GM19023 (cell line): ENCODE results near the gene LRIT1.

Experiments used
- ATAC-seq: cut with Tn5 transposase; IDR thresholded peaks from one replicate; pipeline ENCODE4 v1.9.1; 2021; ENCODE audit warnings: mild to moderate bottlenecking, moderate library complexity; ENCODE audit not compliant: unreplicated experiment

Gene LRIT1

DNA sequence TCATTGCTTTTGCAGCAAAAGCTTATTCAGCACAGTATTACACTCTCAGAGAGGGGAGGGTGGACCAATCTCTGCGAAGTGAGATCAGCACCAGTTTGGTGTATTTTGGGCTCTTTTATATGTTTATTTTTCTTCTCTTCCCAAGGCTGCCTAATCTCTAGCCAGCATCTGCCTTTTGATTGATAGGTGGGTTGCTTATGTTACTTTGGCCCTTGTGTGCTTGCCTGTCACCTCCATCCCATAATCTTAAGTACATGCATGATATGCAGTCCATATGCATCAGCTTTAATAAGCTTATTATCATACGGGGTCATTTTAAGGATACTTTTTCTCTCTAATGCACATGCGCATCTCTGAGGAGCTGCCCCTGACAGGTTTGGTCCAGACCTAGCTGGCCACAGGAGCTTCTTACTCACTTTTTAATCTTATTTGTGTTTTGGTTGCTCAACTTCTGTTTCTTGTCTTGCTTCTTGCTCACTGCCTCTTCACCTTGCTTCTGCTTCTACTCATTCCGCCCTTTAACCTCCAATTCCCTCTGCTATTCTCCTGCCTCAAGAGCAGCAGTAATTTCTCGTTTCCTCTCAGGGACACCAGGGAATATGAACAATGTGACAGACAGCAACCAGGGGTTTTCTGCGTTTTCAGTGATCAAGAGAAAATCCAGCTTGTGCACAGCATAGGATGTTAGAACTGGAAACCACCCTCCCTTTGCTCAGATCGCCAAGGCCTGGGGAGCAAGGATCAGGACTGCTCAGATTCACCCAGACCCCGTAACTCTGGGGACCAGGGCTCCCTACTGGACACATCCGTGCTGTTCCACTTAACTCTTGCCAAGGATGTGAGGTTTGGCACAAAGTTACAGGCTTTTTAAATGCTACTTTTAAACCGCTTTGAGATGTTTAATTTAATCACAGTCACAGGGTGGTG is 13.5 kb upstream of the LRIT1 start:
- ATAC-seq, result no peak

DNA sequence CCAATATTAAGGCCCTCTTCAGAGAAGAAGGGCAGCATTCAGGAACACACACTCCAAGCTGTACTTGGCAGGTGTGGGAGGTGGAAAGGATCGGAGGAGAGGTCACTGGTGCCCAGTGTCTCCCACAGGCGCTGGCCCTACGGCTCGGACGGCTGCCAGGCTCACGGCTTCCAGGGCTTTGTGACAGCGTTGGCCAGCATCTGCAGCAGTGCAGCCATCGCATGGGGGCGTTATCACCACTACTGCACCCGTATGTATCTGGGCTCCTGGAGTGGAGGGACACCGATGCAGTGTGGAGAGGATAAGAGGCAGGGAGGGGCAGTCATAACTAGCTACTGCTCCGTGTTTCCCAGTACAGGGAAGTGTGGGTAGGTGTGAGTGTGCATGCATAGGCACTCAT is 7.4 kb upstream of the LRIT1 start:
- no peak for ATAC-seq

DNA sequence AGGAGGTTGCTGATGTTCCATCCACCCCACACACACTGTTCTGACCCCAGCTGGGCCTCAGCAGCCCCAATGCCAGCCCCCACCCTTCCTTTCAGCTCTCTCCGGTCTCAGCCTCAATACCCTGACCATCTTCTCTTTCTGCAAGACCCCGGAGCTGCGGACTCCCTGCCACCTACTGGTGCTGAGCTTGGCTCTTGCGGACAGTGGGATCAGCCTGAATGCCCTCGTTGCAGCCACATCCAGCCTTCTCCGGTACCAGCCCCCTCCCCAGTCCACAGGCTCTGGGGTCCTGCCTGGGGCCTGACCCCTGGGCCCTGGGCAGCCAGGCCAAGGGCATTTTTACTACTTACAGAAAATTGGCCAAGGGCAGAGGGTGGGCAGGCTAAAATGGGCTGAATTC is 6.2 kb upstream of the LRIT1 start:
- ATAC-seq, result no peak

DNA sequence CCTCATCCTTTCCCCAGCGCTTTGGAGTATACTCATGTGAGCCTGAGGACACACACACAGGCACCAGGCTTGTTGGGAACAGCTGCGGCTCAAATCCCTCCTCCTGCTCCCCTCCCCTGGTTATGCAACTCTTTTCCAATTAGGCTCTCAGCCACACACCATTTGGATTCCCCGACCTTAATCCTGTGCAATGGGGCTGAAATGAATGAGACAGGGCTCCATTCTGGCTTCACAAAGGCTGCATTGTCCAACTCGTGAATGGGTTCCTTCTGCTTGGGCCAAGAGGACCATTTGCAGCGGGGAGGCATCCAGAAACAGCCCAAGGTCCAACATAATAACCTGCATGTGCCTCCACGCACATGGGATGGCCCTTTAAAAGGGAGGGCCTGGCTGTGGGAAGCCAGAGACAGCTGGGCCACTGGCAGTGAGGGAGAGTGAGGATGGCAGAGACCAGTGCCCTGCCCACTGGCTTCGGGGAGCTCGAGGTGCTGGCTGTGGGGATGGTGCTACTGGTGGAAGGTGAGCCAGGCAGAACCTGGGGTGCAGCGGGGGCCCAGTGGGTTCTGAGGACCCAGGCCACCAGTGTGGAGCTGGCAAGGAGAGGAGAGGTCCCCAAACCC is 3.4 kb upstream of the LRIT1 start, which contains the start of gene RGR:
RGR (plus strand) TSS at position 403 of the 620 bp plus-strand sequence; CDS start at position 441, 38 bp downstream.
- no peak for ATAC-seq

DNA sequence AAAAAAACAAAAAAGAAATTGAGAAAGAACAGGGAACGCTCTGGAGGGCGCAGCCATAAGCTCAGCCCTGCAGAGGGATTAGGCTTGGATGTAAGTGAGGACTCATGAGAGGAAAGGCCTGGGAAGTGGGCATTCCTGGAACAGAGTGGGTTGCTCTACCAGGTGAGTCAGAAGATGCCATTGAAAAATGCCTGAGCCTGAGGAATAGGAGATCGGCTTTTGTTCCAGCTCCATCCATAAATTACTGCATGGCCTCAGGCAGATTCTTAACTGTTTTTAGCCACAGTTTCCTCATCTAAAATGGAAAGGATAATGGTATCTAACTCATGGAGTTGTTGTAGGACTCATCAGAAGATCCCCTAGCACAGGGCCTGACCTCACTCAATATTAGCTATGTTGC is 2.4 kb upstream of the LRIT1 start:
- no peak for ATAC-seq

DNA sequence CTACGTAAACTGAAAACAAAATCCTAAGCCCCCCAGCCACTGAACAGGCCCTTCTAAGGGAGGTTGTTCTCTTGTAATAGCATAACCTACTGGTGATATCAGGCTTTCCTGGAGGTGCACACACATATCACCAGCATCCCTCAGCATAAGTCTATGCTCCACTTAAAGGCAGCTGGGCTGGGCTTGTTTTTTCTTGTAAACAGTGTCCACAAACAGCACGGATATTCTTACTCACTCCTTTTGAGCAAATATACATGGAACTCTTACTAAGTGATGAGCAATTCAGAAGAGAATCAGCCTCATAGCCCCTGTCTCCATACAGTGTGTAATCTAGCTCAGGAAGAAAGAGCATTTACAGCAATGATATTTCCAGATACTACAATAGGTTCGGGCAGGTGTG is 2.4 kb downstream of the LRIT1 start:
- no peak for ATAC-seq

DNA sequence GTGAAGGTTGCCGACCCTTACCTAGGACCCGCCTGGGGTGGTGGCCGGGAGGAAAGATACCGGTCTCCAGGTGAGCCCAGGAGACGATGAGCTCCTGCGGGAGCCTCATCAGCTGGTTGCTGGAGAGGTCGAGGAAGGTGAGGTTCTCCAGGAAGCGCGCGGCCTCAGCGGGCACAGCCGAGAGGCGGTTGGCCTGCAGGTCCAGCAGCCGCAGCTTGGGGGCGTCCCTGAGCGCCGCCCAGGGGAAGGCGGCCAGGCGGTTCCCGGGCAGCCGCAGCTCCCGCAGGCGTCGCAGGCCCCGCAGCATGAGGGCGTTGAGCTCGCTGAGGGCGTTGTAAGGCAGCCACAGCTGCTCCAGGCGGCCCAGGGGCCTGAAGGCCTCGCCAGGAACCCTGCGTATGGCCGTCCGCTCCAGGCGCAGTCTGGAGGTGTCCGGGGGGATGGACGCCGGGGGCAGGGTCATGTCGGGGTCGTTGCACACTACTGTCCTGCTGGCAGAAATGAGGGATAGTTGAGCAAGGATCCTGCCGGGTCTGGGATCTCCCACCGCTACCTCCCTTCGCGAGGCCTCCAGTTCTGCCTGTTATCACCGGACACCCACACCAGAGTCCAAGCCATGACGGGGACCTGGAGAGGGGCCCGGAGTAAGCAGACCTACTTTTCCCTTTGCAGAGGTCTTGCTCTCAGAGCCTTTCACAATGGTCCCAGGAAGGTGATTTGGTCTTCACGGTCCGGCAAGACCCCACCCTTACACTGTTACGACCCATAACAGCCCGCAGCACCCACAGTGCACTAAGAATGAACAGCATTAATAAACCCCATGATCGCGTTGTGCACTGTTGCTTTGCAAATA is 3.9 kb downstream of the LRIT1 start:
- ATAC-seq, result no peak

DNA sequence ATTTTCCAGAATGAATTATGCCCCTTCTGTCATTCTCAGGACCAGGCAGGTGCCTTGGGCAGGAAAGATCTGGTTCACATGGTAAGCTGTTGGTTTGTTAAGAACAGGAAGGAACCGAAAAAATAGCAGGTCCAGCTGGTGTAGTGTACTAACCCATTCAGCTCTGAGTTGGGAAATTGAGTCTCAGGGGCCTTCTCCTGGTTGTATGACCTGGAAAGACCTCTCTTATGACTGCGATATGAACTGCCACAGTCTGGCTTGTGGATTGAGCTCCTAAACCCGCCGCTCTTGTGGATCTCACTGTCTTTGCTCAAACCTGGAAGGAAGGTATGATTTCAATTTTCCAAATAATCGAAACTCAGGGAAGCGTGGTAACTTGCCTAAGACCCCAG is 4.5 kb downstream of the LRIT1 start:
- no peak for ATAC-seq

DNA sequence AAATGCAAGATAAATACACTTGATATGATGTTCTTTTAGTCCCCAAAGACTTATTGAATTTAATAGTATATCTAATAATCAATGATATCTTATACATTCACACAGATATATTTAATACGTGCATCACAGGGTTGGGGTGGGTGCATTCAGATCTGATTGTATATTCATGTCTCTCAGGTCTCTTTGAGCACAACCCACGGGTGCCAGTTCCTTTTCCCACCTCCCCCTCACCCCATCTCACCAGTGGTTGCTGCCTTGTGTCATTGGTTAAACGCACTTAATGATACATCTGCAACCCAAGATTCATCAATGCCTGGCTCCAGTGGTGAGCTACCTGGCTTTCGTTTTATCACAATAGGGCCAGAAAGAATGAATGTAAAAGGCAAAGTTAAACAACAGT is 6.2 kb downstream of the LRIT1 start:
- no peak for ATAC-seq

DNA sequence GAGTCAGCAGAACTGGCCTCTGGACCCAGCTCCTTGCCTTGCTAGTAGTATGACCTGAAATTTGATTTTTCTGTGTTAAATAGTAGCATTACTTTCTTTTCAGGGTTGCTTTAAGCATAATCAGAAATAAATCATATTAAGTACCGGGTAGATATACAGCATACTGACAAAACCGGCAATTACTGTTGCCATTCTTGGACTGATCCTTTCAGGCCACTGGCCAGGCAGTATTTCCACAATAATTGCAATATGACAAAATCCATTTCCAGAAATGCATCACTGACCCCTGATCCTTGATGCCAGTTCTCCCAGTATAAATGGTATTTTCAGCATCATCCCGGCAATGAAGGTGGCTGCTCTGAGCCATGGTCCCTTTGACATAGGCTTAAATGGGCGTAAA is 6.9 kb downstream of the LRIT1 start:
- no peak for ATAC-seq

DNA sequence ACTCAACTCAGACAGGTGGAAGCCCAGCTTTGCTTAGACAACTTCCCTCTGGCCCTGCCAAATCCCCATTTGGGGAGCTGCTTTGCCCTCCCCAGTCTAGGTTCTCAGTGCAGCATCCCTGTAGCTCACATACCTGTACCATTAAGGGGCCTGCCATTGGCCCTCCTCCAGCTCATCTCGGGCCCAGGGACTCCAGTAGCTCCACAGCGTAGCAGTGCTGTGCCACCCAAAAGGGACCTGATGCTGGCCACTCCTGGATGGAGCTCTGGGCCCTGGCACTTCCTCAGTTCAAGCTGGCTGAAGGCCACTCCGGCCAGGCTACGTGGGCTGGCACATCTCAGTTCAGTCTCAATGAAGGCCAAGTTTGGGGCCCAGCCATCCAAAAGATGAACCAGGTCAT is 7.4 kb downstream of the LRIT1 start:
- no peak for ATAC-seq

DNA sequence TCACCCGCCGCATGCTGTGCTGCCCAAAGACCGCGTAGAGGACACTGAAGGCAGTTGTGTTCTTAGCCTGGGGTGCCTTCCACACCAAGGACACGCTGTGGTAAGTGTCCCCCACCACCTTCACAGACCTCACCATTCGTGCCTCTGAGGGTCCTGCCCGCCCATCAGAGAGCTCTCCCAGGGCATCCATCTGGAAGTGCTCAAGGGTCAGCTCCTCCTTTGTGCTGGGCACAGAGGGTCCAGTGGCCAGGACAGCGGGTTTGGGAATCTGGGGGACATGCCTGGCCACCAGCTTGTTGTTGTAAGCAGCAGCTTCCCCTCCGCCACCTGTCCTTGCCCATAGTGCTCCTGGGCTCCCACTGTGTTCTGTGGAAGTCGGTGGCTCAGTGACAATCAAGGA is 9.0 kb downstream of the LRIT1 start:
- no peak for ATAC-seq

DNA sequence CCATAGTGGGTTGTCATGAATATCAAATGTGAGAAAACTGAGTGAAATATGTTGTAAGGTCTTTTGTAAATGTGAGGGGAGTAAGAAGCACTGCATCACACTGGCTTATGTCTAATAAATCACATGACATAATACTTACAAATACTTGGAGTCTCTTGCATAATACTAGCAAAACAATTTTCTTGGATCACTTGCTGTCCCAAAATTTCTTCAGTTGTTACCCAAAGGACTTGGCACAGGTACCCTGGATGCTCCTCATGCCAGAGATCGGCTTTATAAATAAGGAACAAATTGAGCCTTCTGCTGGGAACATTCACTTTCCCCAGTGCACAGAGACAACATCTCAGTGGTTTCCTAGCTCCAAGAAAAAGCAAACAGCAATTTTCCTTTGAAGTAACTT is 11.0 kb downstream of the LRIT1 start:
- ATAC-seq, result no peak

DNA sequence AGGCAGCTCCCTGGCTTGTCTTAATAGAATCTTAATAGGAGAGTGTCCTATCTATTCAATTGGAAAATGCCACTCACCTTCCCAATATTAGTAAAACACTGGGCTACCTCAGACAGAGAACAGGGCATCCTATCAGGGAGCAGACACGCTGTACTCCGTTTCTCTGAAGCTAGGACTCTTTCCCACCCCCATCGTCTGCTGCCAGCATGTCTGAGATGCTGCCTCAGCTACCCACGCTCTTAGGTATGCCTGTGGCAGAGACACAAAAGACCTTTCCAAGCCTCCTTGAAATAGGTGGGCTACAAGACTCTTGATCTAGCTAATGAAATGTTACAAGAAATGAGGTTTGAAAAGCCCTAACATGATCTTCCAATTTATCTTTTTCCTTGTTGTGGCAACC is 13.5 kb downstream of the LRIT1 start:
- no peak for ATAC-seq

DNA sequence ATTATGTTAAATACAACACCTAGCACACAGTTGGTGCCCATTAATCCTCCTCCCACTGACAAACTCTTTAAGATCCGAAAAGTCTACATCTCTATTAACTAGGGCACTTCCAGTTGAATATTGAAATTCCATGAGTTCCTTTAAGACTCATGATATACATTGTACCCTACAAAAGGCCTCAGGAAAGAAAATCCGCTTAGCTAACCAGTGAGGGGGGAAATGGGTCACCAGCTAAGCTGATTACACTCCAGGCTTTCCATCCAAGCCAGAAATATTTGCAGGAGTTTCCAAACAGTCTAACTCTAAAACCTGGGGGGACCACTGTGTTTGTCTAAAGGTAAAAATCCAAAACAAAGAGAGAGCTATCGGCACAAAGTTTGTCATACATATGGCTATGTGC is 14.7 kb downstream of the LRIT1 start:
- no peak for ATAC-seq

DNA sequence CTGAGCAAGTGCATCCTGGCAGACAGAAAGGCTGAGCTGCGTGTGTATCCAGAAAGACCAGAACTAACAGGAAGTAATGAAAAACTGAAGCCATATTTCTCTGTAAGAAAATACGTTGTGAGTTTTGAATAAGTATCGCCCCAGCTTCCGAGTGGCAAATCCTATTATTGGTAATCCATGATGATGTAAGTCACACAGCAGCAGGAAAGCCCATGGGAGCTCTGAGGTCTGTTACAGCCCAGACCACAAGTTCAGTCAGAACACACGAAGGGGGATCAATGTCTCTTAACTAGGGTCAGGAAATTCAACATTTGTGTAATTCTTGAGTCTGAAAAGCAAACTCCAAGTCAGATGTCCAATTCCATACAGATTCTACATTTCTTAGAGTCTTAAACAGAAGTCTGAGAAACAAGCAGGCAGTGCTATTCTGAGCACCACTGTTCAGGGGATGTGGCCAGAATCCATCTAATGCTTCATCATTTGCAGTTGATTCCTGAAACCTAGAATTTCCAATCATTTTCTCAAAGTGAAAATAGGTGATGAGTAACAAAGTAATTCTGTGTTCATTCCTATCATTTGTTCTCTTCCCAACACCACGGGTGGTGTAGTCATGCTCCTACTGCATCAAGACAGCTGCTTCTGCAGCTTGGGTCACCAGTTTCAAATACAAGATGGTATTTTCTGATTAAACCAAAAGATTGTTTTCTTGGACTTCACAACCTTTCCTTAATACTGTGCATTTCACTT is 15.7 kb downstream of the LRIT1 start, which contains the start of gene LRIT2:
LRIT2 (minus strand) TSS at position 118 of the 747 bp plus-strand sequence; CDS start at position 94, 24 bp downstream.
- no peak for ATAC-seq

DNA sequence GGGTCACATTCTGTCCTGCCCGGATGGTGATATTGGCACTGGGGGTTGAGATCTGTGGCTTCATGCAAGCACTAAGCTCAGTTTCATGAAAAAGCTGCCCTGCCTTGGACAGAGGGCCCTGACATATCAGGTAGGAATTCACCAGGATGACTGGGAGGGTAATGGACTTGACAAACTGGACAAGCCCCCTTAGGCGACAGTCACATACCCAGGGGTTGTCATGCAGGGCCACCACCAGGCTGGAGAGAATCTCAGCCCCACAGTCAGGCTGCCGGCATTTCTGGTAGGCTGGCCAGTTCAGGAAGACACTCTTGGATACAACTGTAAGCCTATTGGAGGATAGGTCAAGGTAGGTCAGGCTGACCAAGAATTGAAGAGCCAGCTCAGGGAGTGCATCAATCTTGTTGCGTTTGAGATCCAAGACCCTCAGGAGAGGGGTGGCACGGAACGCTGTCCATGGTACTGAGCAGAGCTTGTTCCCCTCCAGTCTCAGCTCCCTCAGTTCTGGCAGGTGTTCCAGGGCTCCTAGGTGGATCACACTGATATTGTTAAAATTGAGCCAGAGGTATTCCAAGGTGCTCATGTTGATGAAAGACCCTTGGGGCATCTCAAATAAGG is 16.8 kb downstream of the LRIT1 start:
- ATAC-seq, result no peak

DNA sequence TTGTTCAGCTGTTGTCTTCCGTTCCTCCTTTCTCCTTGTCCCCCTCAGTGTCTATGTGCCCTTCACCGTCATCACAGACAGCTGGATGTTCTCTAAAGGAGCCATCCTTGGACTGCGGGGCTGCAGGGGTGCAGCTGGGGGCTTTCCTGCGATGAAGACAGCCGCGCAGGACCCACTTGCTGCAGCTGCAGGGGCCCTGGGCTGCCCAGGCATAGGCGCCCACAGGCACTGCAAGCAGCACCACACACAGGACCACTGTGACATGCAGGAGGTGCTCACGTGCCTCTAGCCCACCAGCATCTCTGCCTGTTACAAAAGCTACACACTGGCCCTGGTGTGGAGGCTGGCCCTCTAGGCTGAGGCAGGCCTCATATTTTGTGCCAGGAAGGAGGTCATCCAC is 19.4 kb downstream of the LRIT1 start:
- no peak for ATAC-seq

DNA sequence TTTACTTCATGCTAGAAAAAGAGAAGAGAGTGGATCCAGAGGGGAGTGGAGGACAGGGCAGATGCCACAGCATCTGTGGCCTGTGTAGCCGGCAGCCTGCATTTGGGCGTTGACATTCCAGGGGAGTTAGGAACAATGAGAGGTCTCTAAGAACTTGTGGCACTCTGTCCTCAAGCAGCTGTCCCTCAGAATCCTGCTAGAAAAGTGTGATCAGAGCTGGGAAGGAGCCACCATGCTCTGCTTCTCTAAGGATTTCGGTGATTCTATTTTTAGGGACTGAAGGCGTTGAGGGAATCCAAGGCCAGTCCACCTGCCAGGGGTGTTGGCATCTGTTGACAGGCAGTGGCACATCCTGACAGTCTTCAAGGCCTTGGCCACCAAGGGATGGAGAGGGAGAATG is 23.6 kb downstream of the LRIT1 start:
- ATAC-seq, result no peak

DNA sequence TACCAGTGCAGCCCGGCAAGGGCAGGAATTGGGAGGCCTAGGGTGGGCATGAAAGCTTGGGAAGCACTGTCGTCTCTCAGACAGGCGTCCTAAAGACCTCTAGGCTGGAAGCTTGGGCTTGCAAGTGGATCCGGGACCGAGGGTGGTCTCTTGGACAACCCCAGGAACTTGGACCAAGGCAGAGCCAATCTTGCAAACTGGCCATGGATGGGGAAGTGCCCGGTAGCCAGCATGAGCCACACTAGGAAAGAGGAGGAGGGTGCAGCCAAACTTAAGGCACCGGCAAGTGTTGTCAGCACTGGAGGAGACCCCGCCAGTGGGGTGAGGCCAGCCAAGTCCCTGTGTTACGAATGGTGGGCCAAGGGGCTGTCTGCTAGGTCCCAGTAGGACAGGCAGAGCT is 24.5 kb downstream of the LRIT1 start:
- no peak for ATAC-seq
